ENCODE results near the gene FAM32A. TPM values are rescaled to one million over a fixed set of nuclear protein-coding genes. Genes with fewer than 3 reads are reported as not detected.
A peak's percentile ranks its signal among the peaks of the same experiment; 100 is the strongest.

The FAM32A gene
- total RNA-seq, 1 donor from 2014 or later, result 84.4 TPM

- Mint-ChIP-seq H3K36me3 (ENCODE audit: low read depth) (peaks cover 3% of the 10 kb centered on the region), H3K27me3 (ENCODE audit: low read depth) (no peaks in the 10 kb centered on the region), H3K4me3 (peak overlapping the region; percentile 41), H3K4me1 (peaks cover 8% of the 10 kb centered on the region), H3K9me3 (no peaks in the 10 kb centered on the region), H3K27ac (ENCODE audit: unreplicated experiment) (no peak overlapping the region)
- DNase-seq (ENCODE audit: low read depth, low spot score), result no peak
- no peak for TF ChIP-seq CTCF (conservative IDR thresholded peaks at IDR 0.05)
Measured at GRCh38 chr19:16191216-16191908, 6.2 kb downstream of the FAM32A start.

DNA sequence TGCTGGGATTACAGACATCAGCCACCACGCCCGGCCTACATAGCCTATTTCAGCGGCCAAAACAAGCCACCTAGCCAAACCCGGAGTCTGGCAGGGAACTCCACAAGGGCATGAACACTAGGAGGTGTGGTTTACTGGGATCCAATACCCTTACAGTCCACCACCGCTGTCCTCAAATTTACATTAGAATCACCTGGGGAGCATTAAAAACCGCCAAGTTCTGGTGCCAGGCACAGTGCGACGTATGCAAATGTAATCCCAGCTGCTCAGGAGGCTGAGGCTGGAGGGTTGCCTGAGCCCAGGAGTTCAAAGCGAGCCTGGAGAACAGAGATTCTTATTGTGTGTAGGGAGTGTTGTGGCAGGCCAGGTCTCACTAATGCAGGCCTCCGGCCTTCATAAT is 8.3 kb downstream of the FAM32A start:
- no peak for TF ChIP-seq CTCF (conservative IDR thresholded peaks at IDR 0.05)
- Mint-ChIP-seq H3K4me1 (peaks cover 12% of the 10 kb centered on the region), H3K36me3 (ENCODE audit: low read depth) (no peaks in the 10 kb centered on the region), H3K27ac (ENCODE audit: unreplicated experiment) (no peak overlapping the region), H3K4me3 (no peak overlapping the region), H3K27me3 (ENCODE audit: low read depth) (no peaks in the 10 kb centered on the region), H3K9me3 (no peaks in the 10 kb centered on the region)
- no peak for DNase-seq (ENCODE audit: low read depth, low spot score)

- peak overlapping the region; percentile 97 for H3K27ac Mint-ChIP-seq (ENCODE audit: unreplicated experiment)
- no peak for DNase-seq (ENCODE audit: low read depth, low spot score)
- no peaks in the 10 kb centered on the region for H3K27me3 Mint-ChIP-seq (ENCODE audit: low read depth)
- peaks cover 20% of the 10 kb centered on the region for H3K4me1 Mint-ChIP-seq
- H3K4me3 Mint-ChIP-seq, result peak overlapping the region; percentile 91
- TF ChIP-seq CTCF (conservative IDR thresholded peaks at IDR 0.05), result no peak
- H3K36me3 Mint-ChIP-seq (ENCODE audit: low read depth), result no peaks in the 10 kb centered on the region
- no peaks in the 10 kb centered on the region for H3K9me3 Mint-ChIP-seq
Measured at GRCh38 chr19:16197188-16197621, 12.0 kb downstream of the FAM32A start.

- no peak for TF ChIP-seq CTCF (conservative IDR thresholded peaks at IDR 0.05)
- Mint-ChIP-seq H3K27me3 (ENCODE audit: low read depth) (no peaks in the 10 kb centered on the region), H3K9me3 (no peaks in the 10 kb centered on the region), H3K27ac (ENCODE audit: unreplicated experiment) (peak within 1 kb of the TSS; percentile 97), H3K4me1 (peaks cover 20% of the 10 kb centered on the region), H3K4me3 (peak within 1 kb of the TSS; percentile 91), H3K36me3 (ENCODE audit: low read depth) (no peaks in the 10 kb centered on the region)
- peak; percentile 97 for DNase-seq (ENCODE audit: low read depth, low spot score)
Measured at GRCh38 chr19:16197622-16198369, 12.6 kb downstream of the FAM32A start, which contains the start of gene AP1M1. AP1M1 (plus strand) TSS chr19:16197911; CDS start chr19:16198027, 116 bp downstream.

- TF ChIP-seq CTCF (conservative IDR thresholded peaks at IDR 0.05), result no peak
- peak overlapping the region; percentile 86 for H3K4me3 Mint-ChIP-seq
- no peak overlapping the region for H3K27ac Mint-ChIP-seq (ENCODE audit: unreplicated experiment)
- H3K27me3 Mint-ChIP-seq (ENCODE audit: low read depth), result no peaks in the 10 kb centered on the region
- peaks cover 20% of the 10 kb centered on the region for H3K4me1 Mint-ChIP-seq
- no peak for DNase-seq (ENCODE audit: low read depth, low spot score)
- H3K36me3 Mint-ChIP-seq (ENCODE audit: low read depth), result no peaks in the 10 kb centered on the region
- H3K9me3 Mint-ChIP-seq, result no peaks in the 10 kb centered on the region
Measured at GRCh38 chr19:16198370-16198651, 13.1 kb downstream of the FAM32A start.

Data from neural crest cell (in vitro differentiated cells).